22Rv1 (cell line): ENCODE measurements around the gene MOGAT2.
A peak's percentile ranks its signal among the peaks of the same experiment; 100 is the strongest.

Experiments
- H3K27ac ChIP-seq: fragments of 450-650 bp; 2 replicates; pipeline ENCODE4 v1.5.1; 2017
- CTCF ChIP-seq: fragments of 450-650 bp; IDR thresholded peaks from 2 replicates; pipeline ENCODE4 v1.5.1; 2017; ENCODE audit warnings: mild to moderate bottlenecking
- ZFX ChIP-seq: fragments of 450-650 bp; IDR thresholded peaks from 2 replicates; pipeline ENCODE4 v1.6.1; 2017; ENCODE audit warnings: antibody characterized with exemption, borderline replicate concordance

MOGAT2 gene

DNA sequence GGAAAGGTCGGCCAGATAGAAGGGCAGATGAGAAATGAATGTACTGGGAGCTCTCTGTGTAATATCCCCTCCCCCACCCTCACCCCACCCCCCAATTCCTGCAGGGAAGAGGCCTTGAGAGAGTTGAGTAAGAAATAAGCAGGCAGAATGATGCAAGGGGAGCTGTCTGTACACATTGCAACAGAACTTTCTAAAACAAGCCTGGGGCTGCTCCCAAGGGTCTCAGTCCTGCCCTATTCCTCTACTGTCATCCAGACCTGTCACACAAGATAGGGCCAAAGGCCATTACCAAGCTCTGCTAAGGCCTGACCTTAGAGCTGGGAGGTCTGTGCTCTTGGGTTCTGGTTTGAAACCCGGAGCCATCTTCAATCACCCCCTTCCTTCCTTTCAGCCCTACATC lies 45.2 kb downstream of the MOGAT2 start:
- TF ChIP-seq CTCF (no peak), ZFX (no peak)
- H3K27ac ChIP-seq = no peak overlapping the region

DNA sequence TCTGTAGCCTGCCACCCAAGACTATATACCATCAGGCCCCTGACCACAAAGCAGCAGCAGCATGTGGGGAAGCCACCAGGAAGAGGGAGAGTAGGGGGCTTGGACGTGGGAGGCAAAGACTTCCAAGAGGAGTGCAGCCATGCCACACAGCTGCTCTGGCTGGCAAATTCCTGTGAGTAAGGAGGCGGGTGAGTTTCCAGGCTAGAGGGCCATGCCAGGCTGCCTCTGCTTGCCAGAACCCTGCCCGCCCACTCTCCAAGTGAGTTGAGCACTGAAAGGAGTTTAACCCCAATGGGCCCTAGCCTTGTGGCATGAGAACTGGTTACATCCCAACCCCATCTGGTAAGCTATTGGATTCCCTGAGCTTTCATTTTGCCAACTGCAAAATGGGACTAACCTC lies 46.2 kb downstream of the MOGAT2 start:
- no peak for TF ChIP-seq ZFX
- no peak for TF ChIP-seq CTCF
- H3K27ac ChIP-seq = no peak overlapping the region

GRCh38 chr11:75765116-75765515 lies 47.5 kb downstream of the MOGAT2 start:
- no peak overlapping the region for H3K27ac ChIP-seq
- TF ChIP-seq ZFX (no peak), CTCF (no peak)

- no peak overlapping the region for H3K27ac ChIP-seq
- TF ChIP-seq ZFX (no peak), CTCF (no peak)
Measured at GRCh38 chr11:75766443-75767227, 49.0 kb downstream of the MOGAT2 start.

DNA sequence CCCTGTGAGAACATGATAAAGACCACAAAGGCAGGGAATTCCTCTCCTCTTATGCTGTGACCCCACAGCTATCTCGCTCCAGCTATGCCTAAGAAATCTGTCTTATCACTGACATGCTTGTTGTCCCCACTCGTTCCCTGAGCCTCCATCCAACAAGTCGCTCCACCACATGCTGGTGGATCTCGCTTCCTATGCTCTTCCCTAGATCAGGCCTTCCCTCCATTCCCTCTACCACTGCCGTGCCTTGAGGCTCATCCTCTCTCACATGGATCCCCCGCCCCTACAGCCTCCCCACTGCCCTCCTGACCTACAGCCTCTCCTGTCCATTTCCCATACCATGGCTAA lies 49.6 kb downstream of the MOGAT2 start:
- no peak overlapping the region for H3K27ac ChIP-seq
- TF ChIP-seq ZFX (no peak), CTCF (no peak)

- peak overlapping the region; percentile 56 for H3K27ac ChIP-seq
- no peak for TF ChIP-seq CTCF
- TF ChIP-seq ZFX = no peak
Measured at GRCh38 chr11:75767793-75768111, 50.1 kb downstream of the MOGAT2 start.

DNA sequence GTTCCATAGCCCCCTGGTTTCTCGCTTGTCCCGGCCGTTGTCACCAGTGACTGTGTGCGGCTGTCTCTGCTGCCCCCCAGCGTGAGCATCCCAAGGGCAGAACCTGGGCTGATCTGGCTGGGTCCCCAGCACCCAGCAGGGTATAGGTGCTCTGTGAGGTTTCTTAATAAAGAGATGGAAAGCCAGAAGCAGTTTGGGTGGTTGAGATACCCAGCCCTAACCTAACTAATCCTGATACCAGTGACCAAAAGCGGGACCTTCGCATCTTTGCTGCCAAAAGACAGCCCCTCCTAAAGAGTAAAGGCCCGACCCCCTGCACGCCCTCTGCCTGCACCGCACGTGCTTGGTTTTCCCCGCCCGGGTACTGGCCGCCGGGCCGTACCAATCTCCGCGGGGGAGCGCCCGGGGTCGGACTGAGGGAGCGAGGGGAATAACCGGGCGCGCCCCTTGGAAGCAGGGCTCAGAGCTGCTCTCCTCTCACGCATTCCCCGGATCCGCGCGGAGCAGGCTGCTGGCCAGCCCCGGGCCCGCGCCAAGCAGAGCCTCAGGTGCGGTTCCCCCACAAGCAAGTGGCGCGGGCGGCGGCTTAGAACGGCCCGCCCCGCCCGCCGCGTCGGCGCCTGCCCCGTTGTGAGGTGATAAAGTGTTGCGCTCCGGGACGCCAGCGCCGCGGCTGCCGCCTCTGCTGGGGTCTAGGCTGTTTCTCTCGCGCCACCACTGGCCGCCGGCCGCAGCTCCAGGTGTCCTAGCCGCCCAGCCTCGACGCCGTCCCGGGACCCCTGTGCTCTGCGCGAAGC lies 50.7 kb downstream of the MOGAT2 start, which contains the start of gene DGAT2:
DGAT2 (plus strand) TSS at position 667 of the 797 bp plus-strand sequence. CDS start 214 bp downstream, outside the sequence.
- H3K27ac ChIP-seq = peak within 1 kb of the TSS; percentile 56

More for the DNA sequence above, 50.7 kb downstream of the MOGAT2 start, which contains the start of gene DGAT2:
- TF ChIP-seq ZFX (no peak), CTCF (peak; percentile 60)
